GM21825 (cell line): ENCODE measurements around the gene TYMP.
"Not testable (repeated sequence)": the region's sequence is repeated elsewhere in the genome, so short reads cannot be mapped to it uniquely, and the experiment has no call there.

Experiments used
- ATAC-seq: cut with Tn5 transposase; IDR thresholded peaks from one replicate; pipeline ENCODE4 v1.9.1; 2021; ENCODE audit warnings: mild to moderate bottlenecking, moderate library complexity; ENCODE audit not compliant: unreplicated experiment

Gene TYMP

DNA sequence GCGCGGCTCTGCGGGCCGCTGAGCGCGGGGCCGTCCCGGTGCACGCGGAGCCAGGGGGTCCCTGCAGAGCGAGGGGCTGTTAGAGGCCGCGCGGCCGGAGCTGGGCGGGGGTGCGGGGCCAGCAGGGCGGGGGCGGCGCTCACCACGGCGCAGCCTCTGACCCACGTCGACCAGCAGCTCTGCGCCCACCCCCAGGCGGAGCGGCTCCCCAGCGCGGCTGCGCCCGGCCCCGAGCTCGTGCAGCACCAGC, 4.0 kb downstream of the TYMP start:
- ATAC-seq = peak; percentile 10

DNA sequence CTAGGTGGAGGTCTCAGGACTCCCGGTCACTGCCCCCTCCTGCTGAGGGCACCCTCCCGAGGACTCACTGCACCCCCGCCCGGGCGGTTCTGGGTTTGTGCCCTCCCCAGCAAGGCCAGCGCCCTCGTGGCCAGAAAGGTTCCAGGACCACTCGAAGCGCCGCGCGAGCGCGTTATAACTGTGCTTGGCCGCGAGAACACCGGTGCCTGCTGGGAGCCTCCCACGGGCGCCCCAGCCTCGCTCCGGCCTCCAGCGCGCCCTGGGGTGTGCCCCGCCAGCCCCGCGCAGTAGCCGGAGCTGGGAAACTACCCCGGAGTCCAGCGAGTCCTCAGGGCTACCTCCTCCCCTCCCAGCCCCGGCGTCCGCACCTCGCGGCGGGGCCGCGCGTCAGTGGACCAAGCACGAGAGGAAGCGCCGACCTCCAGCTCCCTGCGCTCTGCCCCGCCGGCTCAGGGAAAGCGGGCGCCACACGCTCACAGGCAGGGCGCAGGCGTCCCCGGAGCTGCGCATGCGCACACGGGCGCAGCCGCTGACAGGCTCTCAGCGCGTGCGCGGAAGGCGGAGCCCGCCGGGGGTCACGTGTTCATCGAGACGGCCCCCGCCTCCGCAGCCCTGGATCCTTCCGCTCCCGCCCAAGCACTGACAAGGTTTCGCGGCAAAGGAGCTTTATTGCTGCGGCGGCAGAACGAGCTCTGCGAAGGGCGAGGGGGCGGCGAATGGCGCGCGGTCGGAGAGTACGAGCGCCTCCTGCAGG, 4.5 kb downstream of the TYMP start, which contains the start of gene SCO2:
Gene SCO2 (minus strand): TSS at position 495 of the 754 bp plus-strand sequence. CDS start 1,187 bp downstream, outside the sequence.
- ATAC-seq = peak; percentile 34

DNA sequence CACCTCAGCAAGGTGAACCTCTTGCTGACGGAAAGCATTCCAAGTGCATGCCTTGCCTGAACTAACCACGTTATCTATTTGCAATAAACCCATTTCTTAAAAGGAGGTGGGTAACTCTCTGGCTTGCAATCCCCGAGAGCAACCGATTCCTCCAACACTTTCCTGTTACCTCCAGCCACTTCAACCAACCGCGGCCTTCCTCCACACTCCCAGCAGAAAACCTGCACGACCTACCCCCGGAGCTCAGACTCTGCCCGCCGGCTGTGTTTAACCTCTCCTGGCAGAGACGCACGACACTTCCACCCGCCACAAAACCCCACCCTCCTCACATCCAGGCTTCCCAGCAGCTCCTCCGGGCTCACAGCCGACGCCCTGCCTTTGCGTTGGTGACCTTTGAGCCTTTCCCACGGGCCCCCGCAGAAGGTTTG, 5.1 kb downstream of the TYMP start:
- ATAC-seq = no peak

DNA sequence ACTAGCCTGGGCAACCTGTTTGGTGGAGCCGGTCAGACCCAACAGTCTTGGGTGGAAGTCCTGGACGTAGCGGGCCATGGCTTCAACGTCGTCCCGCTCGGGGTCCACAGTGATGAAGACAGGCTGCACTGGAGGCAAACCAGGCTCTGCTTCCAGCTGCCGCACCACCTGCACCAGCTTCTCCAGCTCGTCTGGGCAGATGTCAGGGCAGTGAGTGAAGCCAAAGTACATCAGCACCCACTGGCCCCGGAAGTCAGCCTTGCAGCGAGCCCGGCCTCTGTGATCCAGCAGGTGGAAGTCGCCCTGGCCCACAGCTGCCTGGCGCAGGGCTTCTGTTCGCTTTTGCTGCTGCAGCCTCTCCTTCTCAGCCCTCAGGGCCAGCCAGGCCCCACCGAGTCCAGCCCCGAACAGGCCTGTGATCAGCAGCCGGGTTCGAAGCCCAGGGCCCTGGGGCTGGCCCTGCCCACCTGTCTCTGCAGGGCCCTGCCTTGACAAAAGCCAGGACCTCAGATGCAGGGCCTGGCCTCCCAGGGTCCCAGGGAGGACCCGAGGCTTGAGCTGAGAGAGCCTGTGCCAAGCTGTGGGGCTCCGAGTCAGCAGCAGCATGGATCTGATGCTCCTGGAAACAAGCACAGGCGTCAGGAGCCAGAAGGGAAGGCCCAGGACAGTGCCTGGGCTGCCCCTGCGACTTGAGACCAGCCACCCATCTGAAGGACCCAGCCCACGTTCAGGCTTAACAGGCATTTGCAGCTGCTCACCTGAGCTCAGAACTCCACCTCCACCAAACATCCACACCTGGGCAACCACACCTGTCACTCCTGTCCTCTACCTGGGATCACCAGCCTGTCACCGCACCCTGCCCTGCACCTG, 5.8 kb downstream of the TYMP start:
- no peak for ATAC-seq

DNA sequence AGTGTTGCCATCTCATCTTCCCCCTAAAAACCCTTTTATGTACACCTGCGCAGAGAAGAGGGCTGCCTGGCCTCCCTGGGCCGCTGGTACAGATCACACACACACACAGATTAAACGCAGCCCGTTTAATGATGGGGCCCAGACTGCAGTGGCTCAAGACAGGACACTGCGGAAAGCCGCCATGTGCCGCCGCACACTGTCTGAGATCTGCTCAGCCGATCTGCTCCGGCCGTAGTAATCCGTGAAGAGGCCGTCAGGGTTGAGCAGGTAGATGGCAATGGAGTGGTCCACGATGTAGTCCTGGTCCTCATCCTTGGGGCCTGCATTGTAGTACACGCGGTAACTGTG, 6.4 kb downstream of the TYMP start:
- ATAC-seq = no peak

- ATAC-seq = no peak
These were observed 6.9 kb downstream of the TYMP start for GRCh38 chr22:50522806-50523438.

DNA sequence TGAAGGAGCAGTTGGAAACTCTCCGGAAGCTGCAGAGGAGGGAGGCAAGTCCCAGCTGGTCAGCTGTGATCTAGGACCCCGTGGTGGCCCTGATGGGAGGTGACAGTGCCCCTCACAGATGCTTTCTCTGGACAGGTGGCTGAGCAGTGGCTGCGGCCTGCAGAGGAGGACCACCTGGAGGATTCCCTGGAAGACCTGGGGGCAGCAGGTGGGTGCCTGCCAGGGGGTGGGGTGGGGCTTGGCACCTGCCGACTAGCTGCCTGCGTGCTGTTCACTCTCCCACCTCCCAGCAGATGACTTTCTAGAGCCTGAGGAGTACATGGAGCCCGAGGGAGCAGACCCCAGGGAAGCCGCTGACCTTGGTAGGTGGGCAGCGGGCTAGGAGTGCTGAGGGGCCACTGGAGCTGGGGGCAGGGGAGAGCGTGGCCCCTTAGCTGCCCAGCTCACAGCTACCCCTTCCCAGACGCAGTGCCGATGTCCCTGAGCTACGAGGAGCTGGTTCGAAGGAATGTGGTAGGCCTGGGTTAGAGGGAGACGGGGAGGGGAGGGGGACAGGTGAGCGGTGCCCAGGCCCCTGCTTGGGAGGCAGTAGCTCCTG, 7.5 kb downstream of the TYMP start:
- ATAC-seq = no peak

DNA sequence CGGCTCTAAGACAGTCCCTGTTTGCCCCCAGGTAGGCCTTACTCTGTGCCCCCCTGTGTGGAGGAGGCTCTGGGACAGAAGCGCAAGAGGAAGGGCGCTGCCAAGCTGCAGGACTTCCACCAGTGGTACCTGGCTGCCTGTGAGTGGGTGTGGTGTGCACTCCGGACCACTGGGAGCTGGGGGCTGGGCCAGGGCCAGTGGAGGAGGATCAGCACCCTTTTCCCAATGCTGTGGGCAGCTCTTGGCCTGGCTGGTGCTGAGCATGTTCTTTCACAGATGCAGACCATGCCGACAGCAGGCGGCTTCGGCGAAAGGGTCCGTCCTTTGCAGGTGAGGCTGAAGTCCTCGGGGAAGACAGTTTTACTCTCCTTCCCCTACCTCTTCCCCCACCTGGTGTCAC, 8.1 kb downstream of the TYMP start:
- ATAC-seq = no peak

DNA sequence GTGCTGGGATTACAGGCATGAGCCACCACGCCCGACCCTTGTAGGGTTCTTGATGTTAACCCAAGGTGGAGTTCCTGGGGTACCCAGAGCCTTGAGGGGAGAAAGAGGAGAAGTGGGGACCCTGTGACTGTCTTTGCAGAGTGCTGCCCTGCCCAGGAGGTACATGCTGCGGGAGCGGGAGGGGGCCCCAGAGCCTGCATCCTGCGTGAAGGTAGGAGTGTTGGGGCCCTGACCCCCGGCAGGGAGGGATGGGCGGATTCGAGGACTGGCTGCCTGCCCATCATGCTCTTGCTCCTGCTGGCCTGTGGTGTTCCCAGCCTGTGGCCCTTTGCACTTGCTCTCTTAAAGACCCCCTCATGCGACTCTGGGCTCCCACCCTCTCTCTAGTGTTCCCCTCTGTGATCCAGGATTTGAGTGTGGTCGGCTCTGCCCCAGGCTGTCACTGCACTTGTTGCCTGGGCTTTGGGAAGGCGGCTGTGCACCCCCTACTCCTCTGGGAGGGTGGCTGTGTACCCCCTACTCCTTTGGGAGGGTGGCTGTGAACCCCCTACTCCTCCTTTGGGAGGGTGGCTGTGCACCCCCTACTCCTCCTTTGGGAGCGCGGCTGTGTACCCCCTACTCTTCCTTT, 8.9 kb downstream of the TYMP start:
- no peak for ATAC-seq

DNA sequence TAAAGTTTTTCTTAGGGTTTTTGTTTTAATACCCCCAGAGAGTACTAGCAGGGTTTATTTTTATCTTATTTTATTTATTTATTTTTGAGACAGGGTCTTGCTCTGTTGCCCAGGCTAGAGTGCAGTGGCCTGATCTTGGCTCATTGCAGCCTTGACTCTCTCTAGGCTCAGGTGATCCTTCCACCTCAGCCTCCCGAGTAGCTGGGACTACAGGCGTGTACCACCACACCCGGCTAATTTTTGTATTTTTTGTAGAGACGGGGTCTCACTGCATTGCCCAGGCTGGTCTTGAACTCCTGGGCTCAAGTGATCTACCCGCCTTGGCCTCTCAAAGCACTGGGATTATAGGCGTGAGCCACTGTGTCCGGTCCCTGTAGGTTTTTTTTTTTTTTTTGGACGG, 9.6 kb downstream of the TYMP start:
- ATAC-seq = not testable (repeated sequence)

DNA sequence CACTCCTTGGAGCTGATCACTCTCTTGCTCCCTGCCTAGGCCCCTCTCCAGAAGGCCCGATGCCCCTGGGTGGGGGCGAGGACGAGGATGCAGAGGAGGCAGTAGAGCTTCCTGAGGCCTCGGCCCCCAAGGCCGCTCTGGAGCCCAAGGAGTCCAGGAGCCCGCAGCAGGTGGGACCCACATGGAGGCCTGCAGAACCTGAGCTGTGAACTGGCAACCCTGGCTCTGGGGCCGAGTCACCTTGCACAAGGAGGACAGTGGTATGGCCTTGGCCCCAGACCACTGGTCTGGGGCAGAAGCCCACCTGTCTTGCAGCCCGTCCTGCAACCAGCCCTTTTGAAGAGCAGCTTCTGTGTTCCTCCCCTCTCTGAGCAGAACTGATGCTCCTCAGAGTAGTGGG, 10.7 kb downstream of the TYMP start:
- ATAC-seq = no peak

DNA sequence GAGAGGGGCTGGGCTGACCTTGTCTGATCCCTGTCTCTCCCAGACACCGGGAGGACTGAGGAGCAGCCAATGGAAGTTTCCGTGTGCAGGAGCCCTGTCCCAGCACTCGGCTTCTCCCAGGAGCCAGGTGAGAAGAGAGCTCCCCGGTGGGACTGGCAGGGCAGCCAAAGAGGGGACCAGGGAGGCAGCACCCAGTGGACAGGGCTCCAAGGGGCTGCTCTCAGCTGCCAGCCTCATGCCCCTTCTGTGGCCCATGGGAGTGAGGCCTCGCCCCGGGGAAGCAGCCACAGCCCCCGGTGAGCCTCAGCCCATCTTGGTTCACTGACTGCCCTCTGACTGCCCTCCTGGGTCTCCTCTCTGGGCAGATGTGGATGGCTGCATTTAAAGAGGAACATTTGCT, 11.2 kb downstream of the TYMP start:
- no peak for ATAC-seq

DNA sequence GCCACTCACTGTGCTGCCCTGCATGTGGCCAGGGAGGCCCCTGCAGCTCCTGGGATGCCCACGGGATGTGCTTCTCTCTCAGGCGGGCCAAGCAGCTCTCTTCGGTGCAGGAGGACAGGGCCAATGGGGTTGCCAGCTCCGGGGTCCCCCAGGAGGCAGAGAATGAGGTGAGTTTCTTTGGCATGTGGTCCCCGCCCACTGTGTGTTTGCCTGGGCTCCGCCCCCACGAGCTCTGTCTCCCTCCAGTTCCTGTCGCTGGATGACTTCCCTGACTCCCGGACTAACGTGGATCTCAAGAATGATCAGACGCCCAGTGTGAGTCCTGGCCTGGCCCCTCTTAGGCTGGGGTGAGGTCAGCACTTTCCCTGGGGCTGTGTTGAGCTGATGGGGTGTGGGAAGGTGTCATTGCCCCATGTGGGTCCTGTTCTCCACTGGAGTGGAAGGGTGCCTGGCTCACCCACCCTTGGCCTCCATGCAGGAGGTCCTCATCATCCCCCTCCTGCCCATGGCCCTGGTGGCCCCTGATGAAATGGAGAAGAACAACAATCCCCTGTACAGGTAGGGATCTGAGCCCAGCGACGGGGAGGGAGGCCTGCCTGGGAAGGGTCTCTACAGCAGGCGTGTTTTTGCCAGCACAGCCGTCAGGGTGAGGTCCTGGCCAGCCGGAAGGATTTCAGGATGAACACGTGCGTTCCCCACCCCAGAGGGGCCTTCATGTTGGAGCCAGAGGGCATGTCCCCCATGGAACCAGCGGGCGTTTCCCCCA, 12.1 kb downstream of the TYMP start:
- ATAC-seq = no peak

DNA sequence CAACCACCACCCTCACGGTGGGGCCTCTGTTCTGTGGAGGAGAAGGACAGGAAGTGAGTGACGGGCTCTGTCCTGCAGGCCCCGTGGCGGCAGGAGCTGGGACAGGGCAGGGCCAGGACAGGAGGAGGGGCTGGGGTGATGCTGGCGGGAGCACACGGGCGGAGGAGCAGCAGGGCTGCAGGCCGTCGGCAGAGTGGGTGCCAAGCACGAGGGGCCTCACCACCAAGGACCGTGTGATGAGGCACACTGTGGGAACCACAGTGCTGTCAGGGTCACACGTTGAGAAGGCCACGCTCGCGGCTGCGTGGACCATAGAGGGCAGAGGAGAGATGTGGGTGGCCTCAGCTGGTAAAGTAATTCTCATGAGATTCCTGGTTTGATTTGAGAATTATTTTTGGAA, 12.9 kb downstream of the TYMP start:
- no peak for ATAC-seq

DNA sequence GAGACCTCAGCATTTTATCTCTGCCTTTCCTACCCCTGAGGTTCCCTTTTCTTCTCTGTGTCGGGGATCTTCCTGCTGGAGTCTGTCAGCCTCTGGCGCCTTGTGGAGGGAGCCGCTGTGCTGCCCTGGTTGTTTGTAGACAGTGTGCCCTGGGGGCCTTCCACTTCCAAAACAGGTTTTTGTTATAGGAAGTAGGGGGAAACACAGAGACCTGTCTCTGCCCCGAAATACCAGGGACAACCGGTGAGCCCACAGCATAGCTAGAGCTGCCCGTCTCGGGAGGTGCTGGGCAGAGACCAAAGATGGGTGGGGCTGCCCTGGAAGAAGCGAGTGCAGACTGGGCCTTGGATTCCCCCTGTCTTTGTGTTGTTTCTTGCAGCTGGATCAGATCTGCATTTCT, 13.7 kb downstream of the TYMP start:
- ATAC-seq = no peak

DNA sequence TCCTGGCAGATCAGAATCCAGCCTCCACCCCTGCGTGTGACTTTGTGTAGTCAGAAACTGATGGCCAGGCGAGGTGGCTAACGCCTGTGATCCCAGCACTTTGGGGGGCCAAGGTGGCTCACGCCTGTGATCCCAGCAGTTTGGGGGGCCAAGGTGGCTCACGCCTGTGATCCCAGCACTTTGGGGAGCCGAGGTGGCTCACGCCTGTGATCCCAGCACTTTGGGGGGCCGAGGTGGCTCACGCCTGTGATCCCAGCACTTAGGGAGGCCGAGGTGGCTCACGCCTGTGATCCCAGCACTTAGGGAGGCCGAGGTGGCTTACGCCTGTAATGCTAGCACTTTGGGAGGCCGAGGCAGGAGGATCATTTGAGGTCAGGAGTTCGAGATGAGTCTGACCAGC, 16.6 kb downstream of the TYMP start:
- ATAC-seq = no peak

GRCh38 chr22:50508897-50509296, 20.9 kb downstream of the TYMP start:
- no peak for ATAC-seq

DNA sequence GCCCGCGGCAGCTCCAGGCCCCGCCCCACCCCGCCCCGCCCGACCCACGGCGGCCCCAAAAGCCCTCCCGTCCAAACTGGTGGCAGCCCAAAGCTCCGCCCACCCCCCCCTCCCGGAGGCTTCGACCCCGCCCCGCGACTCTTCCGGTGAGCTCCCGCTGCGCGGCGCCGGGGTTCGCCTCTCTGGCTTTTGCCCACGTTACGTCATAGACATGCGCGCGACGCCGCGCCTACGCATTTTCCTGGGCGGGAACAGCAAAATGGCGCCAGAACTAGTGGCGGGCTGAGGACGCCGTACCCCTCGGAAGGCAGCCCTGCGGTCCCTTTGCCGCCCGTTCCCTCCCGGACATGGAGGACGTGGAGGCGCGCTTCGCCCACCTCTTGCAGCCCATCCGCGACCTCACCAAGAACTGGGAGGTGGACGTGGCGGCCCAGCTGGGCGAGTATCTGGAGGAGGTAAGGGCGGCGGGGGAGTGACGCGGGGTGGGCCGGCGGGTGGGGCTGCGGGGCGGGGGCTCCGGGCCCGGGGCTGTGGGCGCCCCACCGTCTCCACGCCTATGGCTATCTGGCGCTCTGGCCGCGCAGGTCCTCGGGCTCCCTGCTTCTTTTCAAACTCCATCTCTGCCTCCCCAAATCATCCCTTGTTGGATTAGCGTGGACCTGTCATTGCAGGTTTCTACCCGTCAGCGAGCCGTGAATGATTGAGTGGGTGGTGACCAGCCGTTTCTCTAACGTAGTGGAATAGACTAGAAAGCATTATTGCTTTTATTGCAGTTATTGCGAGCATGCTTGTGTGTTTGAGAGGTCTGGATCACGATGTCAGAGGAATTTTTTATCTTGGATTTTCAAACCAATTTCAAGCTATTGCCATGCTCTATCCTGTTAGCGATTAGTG, 21.6 kb downstream of the TYMP start, which contains the start of gene NCAPH2:
Gene NCAPH2 (plus strand): TSS at position 234 of the 894 bp plus-strand sequence. CDS start 114 bp downstream, at position 348.
- peak; percentile 45 for ATAC-seq

- peak; percentile 52 for ATAC-seq
These were observed 22.3 kb downstream of the TYMP start, which contains the start of gene LMF2 for GRCh38 chr22:50507421-50507990. TSS of gene LMF2 (minus strand) at chr22:50507702. CDS start at chr22:50507675, 27 bp downstream.
